ENCODE results near the gene BTBD9.

BTBD9 gene

DNA sequence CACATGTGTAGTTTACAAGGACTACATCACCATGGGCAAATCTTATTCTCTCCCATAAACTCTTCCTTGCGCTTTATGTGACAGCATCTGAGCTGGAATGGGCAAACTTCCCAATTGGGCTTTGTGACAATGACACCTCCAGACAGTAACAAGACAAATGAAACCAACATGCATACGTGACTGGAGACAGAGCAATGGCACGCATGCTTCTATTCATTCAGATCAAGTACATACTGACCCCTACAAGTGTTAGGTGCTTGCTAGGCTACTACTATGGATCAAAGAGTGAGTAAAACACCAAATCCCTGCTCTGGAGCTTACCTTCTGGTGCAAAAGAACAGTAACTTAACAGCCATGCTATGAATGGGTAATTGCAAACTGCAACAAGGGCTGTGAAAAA lies 394.9 kb downstream of the BTBD9 start:
- DNase-seq (ENCODE audit: low read depth, low spot score), result no peak
- no CpG with 5 or more reads among the region's 3 CpGs for WGBS (ENCODE audit: insufficient coverage, insufficient read length)

DNA sequence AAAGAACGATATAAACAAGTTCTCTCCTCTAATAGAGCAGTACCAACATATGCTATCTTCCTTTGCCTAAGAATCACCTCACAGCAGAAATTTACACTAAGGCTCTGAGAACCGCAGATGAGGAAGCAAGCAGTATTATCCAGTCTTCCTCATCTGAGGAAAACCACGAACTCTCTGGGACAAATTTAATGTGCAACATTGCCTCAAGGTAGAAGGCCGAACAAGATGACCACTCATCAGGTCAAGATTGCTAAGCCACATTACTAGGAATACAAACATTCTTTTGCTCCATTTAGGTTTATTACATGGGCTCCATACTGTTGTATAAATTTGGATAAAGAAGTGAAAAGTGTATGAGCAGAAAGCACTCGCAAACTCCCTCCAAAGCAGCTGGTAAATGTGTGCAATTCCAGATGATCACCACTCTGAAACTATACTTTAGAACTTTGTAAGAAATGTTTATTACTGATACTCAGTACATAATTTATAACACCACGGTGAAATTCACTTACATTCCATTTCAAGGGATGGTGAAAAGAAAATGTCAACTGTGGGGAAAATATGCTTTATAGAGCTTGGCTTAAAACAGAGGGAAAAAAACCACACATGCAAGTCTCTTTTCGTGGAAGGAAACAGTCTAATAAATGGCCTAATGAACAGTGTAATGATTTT lies 398.4 kb downstream of the BTBD9 start:
- DNase-seq (ENCODE audit: low read depth, low spot score), result no peak
- no CpG with 5 or more reads among the region's 7 CpGs for WGBS (ENCODE audit: insufficient coverage, insufficient read length)
- no peak overlapping the region for H3K27ac ChIP-seq (ENCODE audit: low read length)
- no peaks in the 10 kb centered on the region for H3K9me3 ChIP-seq (ENCODE audit: control insufficient read depth, insufficient read depth, low read length)
- H3K36me3 ChIP-seq (ENCODE audit: control insufficient read depth, insufficient read depth, low read length), result no peaks in the 10 kb centered on the region
- no peaks in the 10 kb centered on the region for H3K27me3 ChIP-seq (ENCODE audit: control insufficient read depth, insufficient read depth, low read length)
- H3K4me1 ChIP-seq (ENCODE audit: control insufficient read depth, insufficient read depth, low read length), result peaks cover 2% of the 10 kb centered on the region
- H3K4me3 ChIP-seq (ENCODE audit: low read length), result no peak overlapping the region

More for the DNA sequence above, 394.9 kb downstream of the BTBD9 start:
- Histone ChIP-seq H3K27ac (ENCODE audit: low read length) (no peak overlapping the region), H3K27me3 (ENCODE audit: control insufficient read depth, insufficient read depth, low read length) (no peaks in the 10 kb centered on the region), H3K4me3 (ENCODE audit: low read length) (no peak overlapping the region), H3K36me3 (ENCODE audit: control insufficient read depth, insufficient read depth, low read length) (no peaks in the 10 kb centered on the region), H3K4me1 (ENCODE audit: control insufficient read depth, insufficient read depth, low read length) (peaks cover 2% of the 10 kb centered on the region), H3K9me3 (ENCODE audit: control insufficient read depth, insufficient read depth, low read length) (no peaks in the 10 kb centered on the region)

DNA sequence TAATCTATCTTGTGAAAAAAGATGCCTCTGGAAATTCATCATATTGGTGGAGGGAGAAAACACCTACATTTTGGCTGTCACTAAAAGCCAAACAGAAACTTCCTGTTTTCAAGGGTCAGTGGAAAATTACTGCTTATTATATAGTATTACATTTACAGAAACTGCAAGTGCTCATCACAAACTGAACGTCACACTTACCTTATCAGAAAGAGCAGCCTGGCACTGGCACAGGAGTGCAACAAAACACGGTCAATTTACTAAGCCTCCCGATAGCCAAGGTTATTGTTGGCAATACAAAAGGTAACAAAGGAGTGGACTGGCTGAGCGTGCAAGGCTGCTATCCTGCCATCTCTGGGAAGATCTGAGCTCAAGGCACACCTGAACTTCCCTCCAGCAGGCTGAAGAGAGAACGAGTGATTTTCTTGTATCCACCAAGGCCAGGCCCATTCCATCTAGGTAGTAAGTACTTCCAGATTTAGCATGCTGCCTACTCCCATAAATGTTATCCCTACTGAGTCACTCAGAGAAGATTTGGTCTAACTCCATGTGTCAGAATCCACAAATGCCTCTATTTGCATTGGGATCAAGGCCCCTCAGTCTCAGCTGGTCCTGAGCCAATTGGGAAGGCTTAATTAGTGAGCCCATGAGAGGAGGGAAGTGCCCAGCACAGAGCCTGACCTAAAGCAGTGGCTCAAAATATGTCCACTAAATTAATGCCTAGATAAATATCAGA lies 399.8 kb downstream of the BTBD9 start:
- WGBS (ENCODE audit: insufficient coverage, insufficient read length), result no CpG with 5 or more reads among the region's 5 CpGs
- Histone ChIP-seq H3K9me3 (ENCODE audit: control insufficient read depth, insufficient read depth, low read length) (no peaks in the 10 kb centered on the region), H3K4me1 (ENCODE audit: control insufficient read depth, insufficient read depth, low read length) (peaks cover 6% of the 10 kb centered on the region; the same call in 1 of the 2 replicates), H3K4me3 (ENCODE audit: low read length) (no peak overlapping the region), H3K36me3 (ENCODE audit: control insufficient read depth, insufficient read depth, low read length) (no peaks in the 10 kb centered on the region), H3K27me3 (ENCODE audit: control insufficient read depth, insufficient read depth, low read length) (no peaks in the 10 kb centered on the region), H3K27ac (ENCODE audit: low read length) (no peak overlapping the region)
- no peak for DNase-seq (ENCODE audit: low read depth, low spot score)

DNA sequence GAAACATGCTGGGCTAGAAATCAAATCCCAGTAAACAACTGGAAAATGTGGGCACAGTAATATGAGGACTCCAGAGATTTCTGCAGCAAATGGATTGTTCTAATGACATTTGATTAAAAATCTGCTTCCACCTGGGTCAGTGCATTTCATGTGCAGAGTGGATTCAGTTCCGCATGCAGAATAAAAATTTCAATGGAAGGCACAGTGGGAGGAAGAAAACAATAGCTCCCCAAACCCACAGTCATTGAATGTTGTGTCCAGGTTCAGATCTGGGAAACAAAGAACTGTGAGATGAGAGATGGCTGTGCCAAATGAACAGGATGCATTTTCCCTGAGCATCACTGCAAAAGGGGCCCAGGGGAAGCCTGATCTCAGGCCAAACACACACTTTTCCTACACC lies 403.1 kb downstream of the BTBD9 start:
- Histone ChIP-seq H3K4me3 (ENCODE audit: low read length) (no peak overlapping the region), H3K4me1 (ENCODE audit: control insufficient read depth, insufficient read depth, low read length) (peaks cover 8% of the 10 kb centered on the region; the same call in 1 of the 2 replicates), H3K9me3 (ENCODE audit: control insufficient read depth, insufficient read depth, low read length) (no peaks in the 10 kb centered on the region), H3K27ac (ENCODE audit: low read length) (no peak overlapping the region), H3K27me3 (ENCODE audit: control insufficient read depth, insufficient read depth, low read length) (no peaks in the 10 kb centered on the region), H3K36me3 (ENCODE audit: control insufficient read depth, insufficient read depth, low read length) (no peaks in the 10 kb centered on the region)
- WGBS (ENCODE audit: insufficient coverage, insufficient read length), result no CpG with 5 or more reads among the region's 1 CpG
- DNase-seq (ENCODE audit: low read depth, low spot score), result no peak

DNA sequence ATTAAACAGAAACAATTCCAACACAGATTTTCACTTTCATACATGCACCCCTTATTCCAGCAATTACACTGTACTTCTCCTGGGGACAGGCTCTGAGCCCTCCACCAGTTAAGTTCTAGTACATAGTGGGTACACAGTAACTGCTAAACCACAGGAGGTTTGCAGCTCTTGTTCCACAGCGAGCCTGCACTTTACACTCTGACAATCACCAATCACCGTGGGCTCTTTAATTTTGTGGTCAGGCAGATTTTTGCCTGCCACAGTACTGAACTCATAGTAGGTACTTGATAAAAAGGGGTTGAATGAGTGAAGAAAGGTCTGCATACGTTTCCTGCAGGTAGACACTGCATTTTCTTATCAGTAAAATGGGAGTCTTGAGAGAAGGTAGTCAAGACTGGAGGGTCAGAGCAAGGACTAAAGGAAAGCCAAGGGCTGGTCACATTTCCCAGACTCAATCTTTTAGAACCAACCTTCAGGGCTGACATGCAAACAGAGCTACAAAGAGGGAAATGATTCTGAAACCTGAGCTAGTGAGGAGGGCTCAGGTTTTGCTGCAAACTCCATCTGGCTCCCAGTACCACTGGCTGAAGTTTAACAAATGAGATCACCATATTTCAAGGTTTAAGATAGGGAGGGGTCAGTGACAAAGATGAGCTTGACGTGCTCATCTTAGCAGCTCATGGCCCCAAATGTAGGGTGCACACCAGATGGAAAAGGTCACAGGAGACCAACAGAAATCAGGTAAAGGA lies 404.6 kb downstream of the BTBD9 start:
- H3K4me1 ChIP-seq (ENCODE audit: control insufficient read depth, insufficient read depth, low read length), result peaks cover 8% of the 10 kb centered on the region; the same call in 1 of the 2 replicates
- H3K4me3 ChIP-seq (ENCODE audit: low read length), result no peak overlapping the region
- no peaks in the 10 kb centered on the region for H3K27me3 ChIP-seq (ENCODE audit: control insufficient read depth, insufficient read depth, low read length)
- H3K9me3 ChIP-seq (ENCODE audit: control insufficient read depth, insufficient read depth, low read length), result no peaks in the 10 kb centered on the region
- H3K27ac ChIP-seq (ENCODE audit: low read length), result no peak overlapping the region
- no peaks in the 10 kb centered on the region for H3K36me3 ChIP-seq (ENCODE audit: control insufficient read depth, insufficient read depth, low read length)
- WGBS (ENCODE audit: insufficient coverage, insufficient read length), result no CpG with 5 or more reads among the region's 4 CpGs
- DNase-seq (ENCODE audit: low read depth, low spot score), result no peak

DNA sequence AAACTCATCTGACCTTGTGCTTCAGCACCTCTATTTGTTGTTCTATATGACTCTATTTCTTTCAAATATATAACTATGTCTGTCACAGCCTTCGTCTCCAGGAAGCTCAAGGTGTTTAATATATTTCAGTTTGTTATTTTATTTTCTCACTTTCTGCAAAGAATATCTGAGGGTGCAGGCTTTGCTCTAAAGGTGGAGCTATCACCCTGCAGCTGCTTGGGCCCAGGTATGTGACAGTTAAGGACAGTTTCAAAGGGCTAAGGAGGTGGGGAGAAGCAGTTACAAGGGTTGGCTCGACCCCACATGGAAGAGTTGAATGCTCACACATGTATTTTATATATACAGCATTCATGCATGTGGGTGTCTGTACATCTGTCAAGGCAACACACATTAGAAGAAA lies 405.6 kb downstream of the BTBD9 start:
- Histone ChIP-seq H3K4me3 (ENCODE audit: low read length) (no peak overlapping the region), H3K9me3 (ENCODE audit: control insufficient read depth, insufficient read depth, low read length) (no peaks in the 10 kb centered on the region), H3K27ac (ENCODE audit: low read length) (no peak overlapping the region), H3K27me3 (ENCODE audit: control insufficient read depth, insufficient read depth, low read length) (no peaks in the 10 kb centered on the region), H3K4me1 (ENCODE audit: control insufficient read depth, insufficient read depth, low read length) (peaks cover 5% of the 10 kb centered on the region; the same call in 1 of the 2 replicates), H3K36me3 (ENCODE audit: control insufficient read depth, insufficient read depth, low read length) (no peaks in the 10 kb centered on the region)
- WGBS (ENCODE audit: insufficient coverage, insufficient read length), result no CpG with 5 or more reads among the region's 2 CpGs
- no peak for DNase-seq (ENCODE audit: low read depth, low spot score)

DNA sequence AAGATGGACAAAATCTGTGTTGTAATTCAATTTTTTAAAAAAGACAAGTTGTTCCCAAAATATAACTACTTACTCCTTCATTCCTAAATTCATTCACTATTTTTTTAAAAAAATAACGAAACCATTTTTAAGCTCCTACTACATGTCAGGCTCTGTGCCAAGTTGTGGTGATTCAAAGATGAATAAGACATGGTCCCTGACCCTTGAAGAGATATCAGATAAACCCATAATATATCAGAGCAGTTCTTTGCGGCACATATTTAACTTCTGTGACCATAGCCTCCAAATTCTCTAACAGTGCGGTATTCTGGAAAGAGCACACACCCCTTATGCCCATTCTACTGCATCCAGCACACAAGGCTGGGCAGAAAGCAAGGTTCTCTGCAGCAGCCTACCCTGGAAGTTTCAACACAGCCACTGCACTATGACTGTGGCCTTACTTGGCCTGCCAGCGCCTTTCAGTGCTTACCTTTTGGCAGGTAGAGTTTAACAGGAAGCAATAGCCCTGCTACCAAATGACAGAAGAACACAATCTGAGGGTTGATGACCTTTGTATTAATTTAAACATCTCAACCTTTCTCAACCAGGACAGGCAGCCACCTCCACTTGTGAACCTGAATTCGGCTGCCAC lies 406.5 kb downstream of the BTBD9 start:
- no peak overlapping the region for H3K27ac ChIP-seq (ENCODE audit: low read length)
- no peaks in the 10 kb centered on the region for H3K9me3 ChIP-seq (ENCODE audit: control insufficient read depth, insufficient read depth, low read length)
- WGBS (ENCODE audit: insufficient coverage, insufficient read length), result 100% methylated on average over 1 of the region's 5 CpGs
- peaks cover 5% of the 10 kb centered on the region; the same call in 1 of the 2 replicates for H3K4me1 ChIP-seq (ENCODE audit: control insufficient read depth, insufficient read depth, low read length)
- no peak for DNase-seq (ENCODE audit: low read depth, low spot score)
- H3K27me3 ChIP-seq (ENCODE audit: control insufficient read depth, insufficient read depth, low read length), result no peaks in the 10 kb centered on the region
- H3K36me3 ChIP-seq (ENCODE audit: control insufficient read depth, insufficient read depth, low read length), result no peaks in the 10 kb centered on the region
- no peak overlapping the region for H3K4me3 ChIP-seq (ENCODE audit: low read length)

DNA sequence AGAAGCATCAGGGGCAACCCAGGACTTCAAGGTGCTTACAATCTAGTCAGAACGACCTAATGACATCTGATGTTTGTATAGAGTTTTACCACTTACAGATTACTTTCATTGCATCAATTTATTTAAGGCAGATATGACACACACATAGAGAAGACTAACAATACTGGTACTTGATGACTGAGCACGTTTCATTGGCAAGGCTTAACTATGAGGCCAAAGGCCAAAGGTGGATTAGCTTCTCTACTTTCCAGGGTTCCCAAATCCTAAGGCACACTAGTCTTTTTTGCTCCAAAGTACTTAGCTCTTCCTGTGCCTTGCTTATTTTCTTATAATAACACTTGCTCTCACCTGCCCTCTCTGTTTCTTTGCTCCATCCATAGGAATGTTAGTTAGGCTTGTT lies 414.0 kb downstream of the BTBD9 start:
- no peak overlapping the region for H3K4me3 ChIP-seq (ENCODE audit: low read length)
- no peak overlapping the region for H3K27ac ChIP-seq (ENCODE audit: low read length)
- no peaks in the 10 kb centered on the region for H3K36me3 ChIP-seq (ENCODE audit: control insufficient read depth, insufficient read depth, low read length)
- H3K4me1 ChIP-seq (ENCODE audit: control insufficient read depth, insufficient read depth, low read length), result no peaks in the 10 kb centered on the region
- no peaks in the 10 kb centered on the region for H3K27me3 ChIP-seq (ENCODE audit: control insufficient read depth, insufficient read depth, low read length)
- DNase-seq (ENCODE audit: low read depth, low spot score), result no peak
- no peaks in the 10 kb centered on the region for H3K9me3 ChIP-seq (ENCODE audit: control insufficient read depth, insufficient read depth, low read length)
- no CpG with 5 or more reads among the region's 2 CpGs for WGBS (ENCODE audit: insufficient coverage, insufficient read length)

DNA sequence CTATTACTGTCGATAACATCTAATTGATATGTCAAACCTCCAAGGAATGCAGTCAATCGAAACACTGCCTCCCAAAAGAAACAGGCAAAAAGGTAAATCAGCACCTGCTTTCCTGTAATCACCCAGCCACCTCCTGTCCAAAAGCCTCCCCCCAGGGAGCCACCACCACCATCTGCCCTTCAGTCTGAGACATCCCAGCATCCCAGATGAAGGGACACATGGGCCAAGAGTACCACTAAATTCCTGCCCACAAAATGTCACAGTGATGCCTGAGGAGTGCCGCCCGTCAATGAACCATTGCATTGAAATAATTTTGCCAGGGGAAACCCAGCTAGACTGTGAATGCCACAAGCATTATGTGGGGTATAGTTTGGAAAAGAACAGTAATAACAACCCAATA lies 418.5 kb downstream of the BTBD9 start:
- no peaks in the 10 kb centered on the region for H3K36me3 ChIP-seq (ENCODE audit: control insufficient read depth, insufficient read depth, low read length)
- no peak overlapping the region for H3K4me3 ChIP-seq (ENCODE audit: low read length)
- no peak overlapping the region for H3K27ac ChIP-seq (ENCODE audit: low read length)
- no peaks in the 10 kb centered on the region for H3K4me1 ChIP-seq (ENCODE audit: control insufficient read depth, insufficient read depth, low read length)
- no CpG with 5 or more reads among the region's 4 CpGs for whole genome bisulfite sequencing (ENCODE audit: insufficient coverage, insufficient read length)
- H3K27me3 ChIP-seq (ENCODE audit: control insufficient read depth, insufficient read depth, low read length), result no peaks in the 10 kb centered on the region
- no peak for DNase-seq (ENCODE audit: low read depth, low spot score)
- no peaks in the 10 kb centered on the region for H3K9me3 ChIP-seq (ENCODE audit: control insufficient read depth, insufficient read depth, low read length)

DNA sequence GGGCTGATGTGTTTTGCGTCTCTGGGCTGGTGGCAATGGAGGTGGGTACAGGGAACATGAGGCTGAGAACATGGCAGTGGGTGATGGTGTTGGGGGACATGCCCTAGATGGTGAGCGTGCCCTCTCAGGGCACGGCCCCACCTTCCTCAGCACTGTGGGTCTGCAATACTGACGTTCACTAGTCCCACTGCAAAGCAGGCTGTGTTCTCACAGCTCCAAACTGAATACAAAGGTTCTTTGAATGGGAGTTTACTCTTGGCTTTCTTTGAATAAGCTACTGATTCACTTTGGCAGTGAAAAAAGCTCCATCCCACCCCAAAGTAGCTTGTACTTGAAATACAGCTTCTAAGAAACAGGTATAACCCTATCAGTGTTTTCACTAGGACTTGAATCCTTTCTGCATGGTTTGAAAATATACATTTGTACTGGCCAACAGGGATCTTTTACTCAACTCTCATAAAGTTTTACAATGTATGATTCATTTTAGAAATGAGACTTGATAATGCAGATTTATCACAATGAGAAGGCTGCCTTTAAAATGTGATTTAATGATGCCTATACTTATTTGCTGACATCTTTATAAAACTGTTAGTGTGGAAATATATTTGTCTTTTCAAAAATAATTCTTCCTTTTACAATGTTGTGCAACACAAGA lies 419.5 kb downstream of the BTBD9 start:
- no peaks in the 10 kb centered on the region for H3K4me1 ChIP-seq (ENCODE audit: control insufficient read depth, insufficient read depth, low read length)
- no peak for DNase-seq (ENCODE audit: low read depth, low spot score)
- WGBS (ENCODE audit: insufficient coverage, insufficient read length), result no CpG with 5 or more reads among the region's 4 CpGs
- no peak overlapping the region for H3K27ac ChIP-seq (ENCODE audit: low read length)
- H3K27me3 ChIP-seq (ENCODE audit: control insufficient read depth, insufficient read depth, low read length), result no peaks in the 10 kb centered on the region
- H3K4me3 ChIP-seq (ENCODE audit: low read length), result no peak overlapping the region
- H3K36me3 ChIP-seq (ENCODE audit: control insufficient read depth, insufficient read depth, low read length), result no peaks in the 10 kb centered on the region
- H3K9me3 ChIP-seq (ENCODE audit: control insufficient read depth, insufficient read depth, low read length), result no peaks in the 10 kb centered on the region

All from iPS DF 6.9 (cell line).